Neutrophil (primary cell): ENCODE results near the gene THBS4.

Source experiments
- H3K27ac ChIP-seq: fragments of 200-600 bp; sonication (generic); 2 replicates; pipeline ENCODE4 v1.5.1; 2016; ENCODE audit warnings: mild to moderate bottlenecking, moderate library complexity
- H3K27me3 ChIP-seq: fragments of 200-600 bp; sonication (generic); 2 replicates; pipeline ENCODE4 v1.6.0; 2016; ENCODE audit warnings: mild to moderate bottlenecking
- H3K36me3 ChIP-seq: fragments of 200-600 bp; sonication (generic); 2 replicates; pipeline ENCODE4 v1.5.1; 2017
- H3K4me1 ChIP-seq, 2 experiments: fragments of 200-600 bp in 1 of 2; sonication (generic) in 1 of 2; 1 replicate in 1 of 2; 2 replicates in 1 of 2; pipeline versions ENCODE4 v1.5.1 to v1.6.1; 2013 to 2016; ENCODE audit warnings: low read depth in 1 of 2, low read length in 1 of 2, mild to moderate bottlenecking in 1 of 2, moderate library complexity in 1 of 2; ENCODE audit not compliant: control insufficient read depth in 1 of 2, insufficient read depth in 1 of 2
- H3K4me3 ChIP-seq, 2 experiments: fragments of 200-600 bp in 1 of 2; sonication (generic) in 1 of 2; 1 replicate in 1 of 2; 2 replicates in 1 of 2; pipeline ENCODE4 v1.5.1; 2013 to 2016; ENCODE audit warnings: low read depth in 1 of 2, low read length in 1 of 2, mild to moderate bottlenecking in 1 of 2, moderate library complexity in 1 of 2
- H3K9me3 ChIP-seq: fragments of 200-600 bp; sonication (generic); 2 replicates; pipeline ENCODE4 v1.5.1; 2016
- TF ChIP-seq, protein P1 (sequence below): fragments of 200-600 bp; sonication (generic); IDR thresholded peaks from 2 replicates; pipeline ENCODE4 v1.5.1; 2016; ENCODE audit warnings: antibody characterized with exemption

Gene THBS4

DNA sequence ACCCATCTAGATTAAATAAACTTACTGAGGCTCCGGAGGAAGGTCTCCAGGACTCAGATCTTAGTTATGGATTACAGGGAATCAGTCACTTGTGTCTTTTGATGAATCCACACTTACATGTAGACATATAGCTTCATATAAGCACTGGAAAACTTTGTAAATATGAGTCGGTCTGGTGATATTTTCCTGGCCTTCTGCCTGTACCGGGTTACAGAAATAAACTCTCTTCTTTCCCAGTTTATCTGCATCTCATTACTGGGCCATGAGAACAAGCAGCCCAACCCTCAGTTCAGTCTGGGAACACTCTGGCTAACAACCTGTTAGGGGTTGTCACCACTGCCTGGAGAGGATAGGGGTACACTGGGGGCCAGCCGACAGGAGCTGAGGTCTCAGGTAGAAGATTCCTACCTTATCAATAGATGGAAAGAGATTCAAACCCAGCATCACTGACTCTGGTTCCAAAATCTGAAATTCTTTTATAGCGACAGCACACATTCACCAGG is 59.1 kb downstream of the THBS4 start:
- TF ChIP-seq, protein P1, sequence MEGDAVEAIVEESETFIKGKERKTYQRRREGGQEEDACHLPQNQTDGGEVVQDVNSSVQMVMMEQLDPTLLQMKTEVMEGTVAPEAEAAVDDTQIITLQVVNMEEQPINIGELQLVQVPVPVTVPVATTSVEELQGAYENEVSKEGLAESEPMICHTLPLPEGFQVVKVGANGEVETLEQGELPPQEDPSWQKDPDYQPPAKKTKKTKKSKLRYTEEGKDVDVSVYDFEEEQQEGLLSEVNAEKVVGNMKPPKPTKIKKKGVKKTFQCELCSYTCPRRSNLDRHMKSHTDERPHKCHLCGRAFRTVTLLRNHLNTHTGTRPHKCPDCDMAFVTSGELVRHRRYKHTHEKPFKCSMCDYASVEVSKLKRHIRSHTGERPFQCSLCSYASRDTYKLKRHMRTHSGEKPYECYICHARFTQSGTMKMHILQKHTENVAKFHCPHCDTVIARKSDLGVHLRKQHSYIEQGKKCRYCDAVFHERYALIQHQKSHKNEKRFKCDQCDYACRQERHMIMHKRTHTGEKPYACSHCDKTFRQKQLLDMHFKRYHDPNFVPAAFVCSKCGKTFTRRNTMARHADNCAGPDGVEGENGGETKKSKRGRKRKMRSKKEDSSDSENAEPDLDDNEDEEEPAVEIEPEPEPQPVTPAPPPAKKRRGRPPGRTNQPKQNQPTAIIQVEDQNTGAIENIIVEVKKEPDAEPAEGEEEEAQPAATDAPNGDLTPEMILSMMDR: no peak
- no peaks in the 10 kb centered on the region for H3K4me1 ChIP-seq
- no peak overlapping the region for H3K4me3 ChIP-seq
- H3K27me3 ChIP-seq: no peaks in the 10 kb centered on the region
- no peak overlapping the region for H3K27ac ChIP-seq
- H3K9me3 ChIP-seq: no peaks in the 10 kb centered on the region
- no peaks in the 10 kb centered on the region for H3K36me3 ChIP-seq

DNA sequence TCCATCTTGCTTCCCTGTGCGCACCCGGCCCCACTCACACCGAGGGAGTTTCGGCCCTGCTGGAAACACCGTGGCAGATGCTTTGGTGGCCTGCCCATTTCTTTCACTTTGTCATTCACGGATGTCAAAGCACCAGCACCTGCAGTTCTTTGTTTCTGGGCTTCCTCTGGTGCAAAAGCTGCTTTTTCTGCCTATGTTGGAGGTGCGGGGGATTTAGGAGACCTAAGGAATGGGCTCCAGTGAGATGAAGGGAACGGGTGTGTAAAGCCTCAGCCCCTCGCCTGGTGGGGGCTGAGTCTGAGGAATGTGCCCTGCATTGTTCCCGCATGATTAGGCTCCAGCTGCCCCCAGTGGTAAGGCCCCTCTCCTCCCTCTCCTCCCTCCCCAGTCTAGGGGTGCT is 62.3 kb downstream of the THBS4 start:
- H3K9me3 ChIP-seq: no peaks in the 10 kb centered on the region
- TF ChIP-seq, protein P1: no peak
- no peak overlapping the region for H3K4me3 ChIP-seq
- no peaks in the 10 kb centered on the region for H3K36me3 ChIP-seq
- no peaks in the 10 kb centered on the region for H3K4me1 ChIP-seq
- no peak overlapping the region for H3K27ac ChIP-seq
- no peaks in the 10 kb centered on the region for H3K27me3 ChIP-seq

DNA sequence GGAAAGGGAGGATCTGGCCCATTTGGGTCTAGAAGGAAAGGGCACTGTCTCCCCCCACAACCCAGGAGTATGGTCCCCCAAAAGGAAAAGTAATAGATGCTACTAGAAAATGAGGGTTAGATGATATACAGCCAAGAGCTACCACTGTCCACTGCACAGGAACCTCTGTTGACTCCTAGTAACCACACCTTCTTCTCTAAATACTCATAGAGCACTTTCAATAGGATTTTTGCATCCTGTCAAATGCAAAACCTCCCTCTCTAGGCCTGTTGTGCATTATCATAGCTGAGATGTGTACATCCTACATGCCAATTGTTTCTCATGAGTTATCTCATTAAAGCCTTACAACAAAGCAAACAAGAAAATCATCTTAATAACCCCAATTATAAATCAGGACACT is 66.8 kb downstream of the THBS4 start:
- no peaks in the 10 kb centered on the region for H3K36me3 ChIP-seq
- H3K4me1 ChIP-seq: no peaks in the 10 kb centered on the region
- H3K4me3 ChIP-seq: no peak overlapping the region
- no peak overlapping the region for H3K27ac ChIP-seq
- TF ChIP-seq, protein P1: no peak
- no peaks in the 10 kb centered on the region for H3K9me3 ChIP-seq
- no peaks in the 10 kb centered on the region for H3K27me3 ChIP-seq

DNA sequence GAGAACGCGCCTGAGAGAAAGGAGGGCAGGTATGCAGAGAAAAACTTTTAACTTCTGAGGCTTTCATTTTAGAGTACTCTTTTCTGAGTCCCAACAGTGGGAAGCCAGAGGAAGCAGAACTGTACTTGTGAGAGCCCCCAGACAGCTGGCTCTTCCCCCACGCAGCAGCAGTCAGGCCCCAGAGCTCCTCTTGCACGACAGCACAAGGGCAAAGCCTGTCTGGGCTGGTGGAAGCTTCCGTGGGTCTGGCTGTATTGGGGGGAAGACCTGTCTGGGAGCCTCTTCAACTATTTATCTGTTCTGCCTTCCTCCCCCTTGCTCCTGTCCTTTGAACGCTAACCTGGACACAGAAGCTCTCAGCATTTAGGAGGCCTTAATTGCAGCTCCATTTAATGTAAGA is 68.2 kb downstream of the THBS4 start:
- no peaks in the 10 kb centered on the region for H3K27me3 ChIP-seq
- H3K4me3 ChIP-seq: no peak overlapping the region
- TF ChIP-seq, protein P1: no peak
- H3K36me3 ChIP-seq: no peaks in the 10 kb centered on the region
- H3K4me1 ChIP-seq: no peaks in the 10 kb centered on the region
- H3K9me3 ChIP-seq: no peaks in the 10 kb centered on the region
- H3K27ac ChIP-seq: no peak overlapping the region

DNA sequence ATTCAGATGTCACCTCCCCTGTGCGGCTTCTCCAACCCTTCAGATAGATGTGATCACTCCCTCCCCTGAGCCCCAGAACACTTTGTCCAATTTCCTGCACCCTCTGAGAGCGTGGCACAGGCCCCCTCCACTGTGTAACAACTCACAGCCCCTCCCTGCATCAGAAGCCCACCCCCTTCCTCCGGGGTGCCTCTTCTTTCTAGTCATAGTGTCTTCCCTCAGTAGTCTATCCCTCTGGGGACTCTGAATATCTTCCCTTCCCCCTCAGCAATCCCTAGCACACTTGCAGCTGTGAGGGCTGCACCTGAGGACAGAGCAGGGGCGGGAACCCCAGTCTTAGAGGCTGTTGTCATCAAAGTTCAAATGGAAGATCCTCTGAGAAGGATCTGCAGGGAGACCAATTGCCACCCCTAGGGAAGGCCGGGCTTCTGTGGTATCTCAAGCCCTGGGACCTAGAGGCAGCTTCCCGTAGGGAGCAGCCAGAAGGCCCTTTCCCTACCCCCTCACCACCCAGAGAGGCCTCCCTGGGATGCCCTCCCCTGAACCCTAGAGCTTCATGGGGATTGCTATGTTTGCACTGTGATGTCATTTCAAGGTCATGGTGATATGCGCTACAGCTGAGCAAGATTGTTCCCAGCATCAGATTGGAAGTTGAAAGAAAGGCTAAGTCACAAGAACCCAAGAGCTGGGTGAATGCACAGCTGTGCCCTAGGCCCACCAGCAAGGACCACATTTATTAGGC is 70.7 kb downstream of the THBS4 start:
- Histone ChIP-seq H3K27me3 (no peaks in the 10 kb centered on the region), H3K36me3 (no peaks in the 10 kb centered on the region), H3K4me1 (no peaks in the 10 kb centered on the region), H3K4me3 (no peak overlapping the region), H3K9me3 (no peaks in the 10 kb centered on the region), H3K27ac (no peak overlapping the region)
- TF ChIP-seq, protein P1: no peak
